GM19452 (cell line): ENCODE data around the gene TMEM161A.
"Not testable (repeated sequence)": the region's sequence is repeated elsewhere in the genome, so short reads cannot be mapped to it uniquely, and the experiment has no call there.

Experiments
- ATAC-seq: cut with Tn5 transposase; IDR thresholded peaks from one replicate; pipeline ENCODE4 v1.9.1; 2021; ENCODE audit not compliant: unreplicated experiment

The TMEM161A gene

GRCh38 chr19:19155495-19156219, 17.4 kb upstream of the TMEM161A start:
- peak; percentile 69 for ATAC-seq

- no peak for ATAC-seq
Measured at GRCh38 chr19:19154768-19155494, 16.7 kb upstream of the TMEM161A start.

- ATAC-seq, result no peak
Measured at GRCh38 chr19:19152668-19153384, 14.5 kb upstream of the TMEM161A start.

GRCh38 chr19:19151418-19151817, 13.1 kb upstream of the TMEM161A start:
- ATAC-seq, result no peak

- ATAC-seq, result no peak
Measured at GRCh38 chr19:19149435-19149834, 11.2 kb upstream of the TMEM161A start.

DNA sequence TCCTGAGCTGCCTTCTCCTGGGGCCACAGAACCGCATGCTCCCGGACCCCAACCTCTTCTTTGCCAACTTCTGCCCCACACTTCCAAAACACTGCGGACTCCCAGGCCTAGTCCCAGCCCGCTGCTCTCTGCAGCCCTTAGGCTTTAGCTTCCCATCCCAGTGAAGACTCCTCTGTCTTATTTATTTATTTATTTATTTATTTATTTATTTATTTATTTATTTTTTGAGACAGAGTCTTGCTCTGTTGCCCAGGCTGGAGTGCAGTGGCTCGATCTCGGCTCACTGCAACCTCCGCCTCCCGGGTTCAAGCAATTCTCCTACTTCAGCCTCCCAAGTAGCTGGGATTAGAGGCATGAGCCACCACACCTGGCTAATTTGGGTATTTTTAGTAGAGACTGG, 10.2 kb upstream of the TMEM161A start:
- not testable (repeated sequence) for ATAC-seq

GRCh38 chr19:19147344-19147743, 9.1 kb upstream of the TMEM161A start:
- no peak for ATAC-seq

GRCh38 chr19:19146865-19147264, 8.6 kb upstream of the TMEM161A start:
- no peak for ATAC-seq

DNA sequence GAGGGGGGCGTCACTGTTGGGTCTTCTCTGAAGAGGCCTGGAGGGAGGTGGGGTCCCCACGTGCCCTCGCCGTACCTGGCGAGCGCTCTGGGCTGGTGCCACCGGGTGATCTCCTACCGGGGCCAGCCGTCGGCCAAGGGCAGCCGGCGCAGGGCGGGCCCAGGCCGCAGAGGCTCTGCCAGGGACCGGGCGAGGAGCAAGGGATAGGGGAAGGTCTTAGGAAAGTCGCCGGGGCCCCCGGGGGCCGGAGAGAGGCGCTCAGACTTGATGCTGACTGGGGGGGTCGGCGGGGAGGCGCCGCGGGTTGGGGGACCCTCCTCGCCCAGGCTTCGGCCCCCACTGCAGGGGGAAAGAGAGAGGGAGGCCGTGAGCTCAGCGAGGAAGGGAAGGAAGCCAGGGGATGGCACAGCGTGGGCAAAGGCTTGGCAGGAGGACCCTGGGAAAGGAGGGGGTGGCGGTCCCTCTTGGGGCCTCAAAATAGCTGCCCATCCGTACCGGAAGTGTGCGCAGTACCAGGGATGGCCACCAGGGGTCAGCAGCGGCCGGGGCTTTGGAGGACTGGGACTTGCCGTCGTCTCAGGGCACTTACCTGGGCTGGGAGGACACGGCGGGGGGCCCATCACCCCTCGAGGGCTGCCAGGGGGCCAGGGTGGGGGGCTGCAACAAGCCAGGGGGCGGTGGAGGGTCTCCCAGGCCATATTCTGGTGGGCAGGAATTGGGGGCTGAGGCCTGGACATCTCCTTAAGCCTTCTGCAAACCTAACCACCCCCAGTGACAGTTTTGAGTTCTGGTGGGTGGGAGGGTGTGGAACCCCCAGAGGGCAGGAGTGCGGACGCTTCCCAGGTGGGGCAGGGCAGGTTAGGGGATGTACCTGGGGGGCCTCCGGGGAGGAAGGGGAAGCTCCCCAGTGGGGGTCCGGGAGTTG, 7.7 kb upstream of the TMEM161A start:
- ATAC-seq, result no peak

GRCh38 chr19:19145281-19145680, 7.0 kb upstream of the TMEM161A start:
- ATAC-seq, result no peak

DNA sequence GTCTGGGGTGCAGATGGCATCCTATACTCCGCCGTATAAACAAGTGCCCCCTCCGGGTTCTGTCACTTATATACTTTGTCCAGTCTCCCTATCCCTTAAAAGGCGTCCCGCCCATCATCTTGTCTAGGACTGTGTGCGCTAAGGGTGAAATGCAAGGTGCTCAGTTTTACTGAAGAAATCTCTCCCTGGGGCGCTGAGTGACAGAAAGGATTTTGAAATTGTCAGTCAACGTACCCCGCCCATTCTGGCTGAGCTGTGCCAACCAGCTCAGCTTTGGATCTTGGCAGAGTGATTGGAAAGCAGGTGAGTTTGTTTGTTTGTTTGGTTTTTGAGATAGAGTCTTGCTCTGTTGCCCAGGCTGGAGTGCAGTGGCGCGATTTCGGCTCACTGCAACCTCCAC, 4.1 kb upstream of the TMEM161A start:
- ATAC-seq, result no peak

- ATAC-seq, result no peak
Measured at GRCh38 chr19:19140476-19140875, 2.2 kb upstream of the TMEM161A start.

GRCh38 chr19:19139876-19140229, 1.6 kb upstream of the TMEM161A start:
- no peak for ATAC-seq

DNA sequence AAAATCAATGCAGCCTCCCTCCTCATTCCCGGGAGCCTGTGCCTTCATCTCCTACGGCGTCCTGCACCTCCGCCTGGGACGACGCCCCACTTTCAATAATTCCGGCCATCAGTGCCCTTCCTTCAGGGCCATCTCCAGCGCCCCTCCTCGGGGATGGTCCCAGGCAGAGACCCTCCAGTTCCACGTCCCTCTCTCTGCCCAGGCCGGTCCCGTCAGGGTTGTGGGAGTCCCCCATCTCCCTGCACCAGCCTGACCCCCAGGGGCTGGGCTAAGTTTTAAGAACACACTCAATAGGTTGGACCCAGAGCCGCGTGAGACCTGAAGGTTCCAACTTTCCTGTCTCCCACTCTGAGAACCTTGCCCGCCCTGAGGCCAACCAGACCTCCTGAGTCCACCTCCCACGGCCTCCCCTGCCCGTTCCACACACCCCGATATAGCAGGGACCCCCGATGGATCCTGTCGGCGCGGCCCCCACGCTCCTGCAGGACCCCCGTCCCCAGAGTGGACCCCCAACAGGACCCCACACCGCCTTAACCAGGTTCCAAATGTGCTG, 646 bp downstream of the TMEM161A start:
- no peak for ATAC-seq

DNA sequence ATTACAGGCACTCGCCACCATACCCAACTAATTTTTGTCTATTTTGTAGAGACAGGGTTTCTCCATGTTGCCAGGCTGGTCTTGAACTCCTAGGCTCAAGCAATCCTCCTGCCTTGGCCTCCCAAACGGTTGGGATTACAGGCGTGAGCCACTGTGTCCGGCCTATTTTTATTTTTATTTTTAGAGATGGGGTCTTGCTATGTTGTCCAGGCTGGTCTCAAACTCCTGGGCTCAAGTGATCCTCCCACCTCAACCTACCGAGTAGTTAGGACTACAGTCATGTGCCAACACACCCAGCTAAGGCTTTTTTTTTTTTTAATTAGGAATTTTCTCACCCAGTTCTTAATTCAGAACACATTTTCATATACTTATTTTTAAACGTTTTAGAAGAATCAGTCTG, 2.6 kb downstream of the TMEM161A start:
- ATAC-seq, result not testable (repeated sequence)

DNA sequence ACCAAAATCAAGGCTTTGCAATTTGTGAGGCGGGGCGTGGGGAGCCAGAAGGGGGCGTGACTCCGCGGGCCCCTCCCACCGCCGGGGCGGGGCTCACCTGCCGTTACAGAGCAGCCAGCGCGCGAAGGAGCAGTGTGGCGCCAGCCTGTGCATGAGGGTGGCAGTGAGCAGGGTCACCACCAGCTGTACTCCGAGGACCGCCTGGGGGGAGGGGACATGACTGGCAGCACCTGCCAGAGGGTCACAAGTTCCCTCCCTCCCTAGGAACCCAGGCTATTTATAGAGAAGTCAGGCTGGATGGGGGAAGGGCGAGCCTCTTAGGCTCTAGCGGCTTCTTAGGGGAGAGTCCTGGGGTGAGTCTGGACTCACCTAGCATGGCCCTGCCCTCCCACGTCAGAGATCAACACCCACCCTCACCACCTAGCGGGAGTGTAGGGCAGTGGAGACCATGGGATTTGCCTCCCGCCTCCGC, 3.6 kb downstream of the TMEM161A start:
- no peak for ATAC-seq

GRCh38 chr19:19133985-19134384, 4.3 kb downstream of the TMEM161A start:
- no peak for ATAC-seq

GRCh38 chr19:19132912-19133311, 5.4 kb downstream of the TMEM161A start:
- no peak for ATAC-seq

- ATAC-seq, result no peak
Measured at GRCh38 chr19:19131989-19132388, 6.3 kb downstream of the TMEM161A start.

DNA sequence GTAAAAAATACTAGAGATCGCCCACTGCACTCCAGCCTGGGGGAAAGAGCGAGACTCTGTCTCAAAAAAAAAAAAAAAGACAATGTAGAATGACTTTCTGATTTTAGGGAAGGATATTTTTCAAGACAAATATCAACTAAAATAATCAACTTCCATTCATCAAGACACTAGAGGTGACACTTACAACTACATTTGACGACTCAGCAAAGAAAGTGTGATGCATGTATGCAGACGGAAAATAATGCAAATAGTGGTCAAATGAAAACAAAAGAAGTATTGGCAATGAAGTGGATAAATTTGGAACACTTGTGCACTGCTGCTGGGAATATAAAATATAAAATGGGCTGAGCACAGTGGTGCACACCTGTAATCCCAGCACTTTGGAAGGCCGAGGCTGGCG, 12.2 kb downstream of the TMEM161A start:
- ATAC-seq, result no peak

DNA sequence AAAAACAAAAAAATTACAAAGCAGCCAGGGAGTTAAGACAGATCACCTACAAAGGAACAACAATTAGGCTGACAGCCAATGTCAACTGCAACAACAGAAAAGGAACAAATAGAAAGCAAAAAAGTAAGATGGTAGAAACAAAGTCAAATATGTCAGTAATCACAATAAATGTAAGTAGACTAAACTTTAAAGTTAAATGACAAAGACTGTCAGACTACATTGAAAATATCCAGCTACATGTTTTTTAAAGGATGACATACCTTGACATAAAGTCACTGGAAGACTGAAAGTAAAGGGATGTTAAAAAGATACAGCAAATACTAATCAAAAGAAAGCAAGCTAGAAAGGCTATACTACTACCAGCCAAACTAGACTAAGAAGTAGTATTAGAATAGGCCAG, 14.9 kb downstream of the TMEM161A start:
- ATAC-seq, result no peak
